HepG2 (cell line): ENCODE data around the gene MCF2L. TPM values are rescaled to one million over a fixed set of nuclear protein-coding genes. Genes with fewer than 3 reads are reported as not detected.

Experiments
- ATAD3A ChIP-seq: sonication (generic); formaldehyde crosslinking; IDR thresholded peaks from 2 replicates; pipeline ENCODE4 v1.4.0; 2020; ENCODE audit warnings: missing genetic modification reagents
- CAMTA2 ChIP-seq: sonication (generic); formaldehyde crosslinking; IDR thresholded peaks from 2 replicates; pipeline ENCODE4 v1.4.0; 2020; ENCODE audit warnings: mild to moderate bottlenecking, missing genetic modification reagents, borderline replicate concordance
- CBX5 ChIP-seq: sonication (generic); formaldehyde crosslinking; IDR thresholded peaks from 2 replicates; pipeline ENCODE4 v1.4.0; 2020; ENCODE audit warnings: missing genetic modification reagents, borderline replicate concordance
- HOXD1 ChIP-seq: sonication (generic); formaldehyde crosslinking; IDR thresholded peaks from 2 replicates; pipeline ENCODE4 v1.5.0; 2020; ENCODE audit warnings: missing genetic modification reagents
- IRF2 ChIP-seq: IDR thresholded peaks from 2 replicates; pipeline ENCODE4 v1.6.1; 2018; ENCODE audit warnings: missing genetic modification reagents, missing compliant biosample characterization
- LBX2 ChIP-seq: sonication (generic); formaldehyde crosslinking; IDR thresholded peaks from 2 replicates; pipeline ENCODE4 v1.5.0; 2020; ENCODE audit warnings: missing genetic modification reagents, mild to moderate bottlenecking, borderline replicate concordance
- RERE ChIP-seq: IDR thresholded peaks from 2 replicates; pipeline ENCODE4 v1.6.1; 2016; ENCODE audit warnings: low read depth, missing genetic modification reagents, missing compliant biosample characterization
- SIN3A ChIP-seq: IDR thresholded peaks from 2 replicates; pipeline ENCODE4 v1.6.1; 2011; ENCODE audit warnings: low read depth, mild to moderate bottlenecking, control low read depth, low read length, borderline replicate concordance
- SYNCRIP ChIP-seq: fragments of 200-400 bp; formaldehyde crosslinking; IDR thresholded peaks from 2 replicates; pipeline ENCODE4 v1.6.1; 2018; ENCODE audit warnings: mild to moderate bottlenecking, low read depth, low read length; ENCODE audit not compliant: insufficient read depth
- UBTF ChIP-seq: sonication (generic); formaldehyde crosslinking; IDR thresholded peaks from 2 replicates; pipeline ENCODE4 v1.4.0; 2020; ENCODE audit warnings: mild to moderate bottlenecking, missing genetic modification reagents
- ZFP36L2 ChIP-seq: sonication (generic); formaldehyde crosslinking; IDR thresholded peaks from 2 replicates; pipeline ENCODE4 v1.4.0; 2020; ENCODE audit warnings: missing genetic modification reagents
- ZFP82 ChIP-seq: sonication (generic); formaldehyde crosslinking; IDR thresholded peaks from 2 replicates; pipeline ENCODE4 v1.5.1; 2020; ENCODE audit warnings: mild to moderate bottlenecking, missing genetic modification reagents, borderline replicate concordance
- ZNF224 ChIP-seq: sonication (generic); formaldehyde crosslinking; IDR thresholded peaks from 2 replicates; pipeline ENCODE4 v1.5.0; 2020; ENCODE audit warnings: mild to moderate bottlenecking, missing genetic modification reagents
- ZNF441 ChIP-seq: sonication (generic); formaldehyde crosslinking; IDR thresholded peaks from 2 replicates; pipeline ENCODE4 v1.7.0; 2021; ENCODE audit warnings: missing genetic modification reagents, borderline replicate concordance
- ZNF513 ChIP-seq: sonication (generic); formaldehyde crosslinking; conservative IDR thresholded peaks from 2 replicates; pipeline ENCODE4 v1.5.0; 2020; ENCODE audit warnings: missing genetic modification reagents
- ZNF674 ChIP-seq: sonication (generic); formaldehyde crosslinking; IDR thresholded peaks from 2 replicates; pipeline ENCODE4 v1.5.0; 2020; ENCODE audit warnings: low read depth, mild to moderate bottlenecking, missing genetic modification reagents
- ZNF678 ChIP-seq: sonication (generic); formaldehyde crosslinking; IDR thresholded peaks from 2 replicates; pipeline ENCODE4 v1.4.0; 2020; ENCODE audit warnings: mild to moderate bottlenecking, missing genetic modification reagents
- ZUFSP ChIP-seq: sonication (generic); formaldehyde crosslinking; IDR thresholded peaks from 2 replicates; pipeline ENCODE4 v1.9.0; 2021; ENCODE audit warnings: missing genetic modification reagents, mild to moderate bottlenecking, borderline replicate concordance
- polyA plus RNA-seq, 8 experiments: library from polyadenylated mRNA; depleted of rRNA in 3 of 8; stranded (reverse) in 7 of 8; unstranded in 1 of 8; fragments of >200 nt; fragmentation: Illumina TruSeq in 4 of 8; extraction: Trizol in 4 of 8; gene quantifications; 2 replicates each; pipeline versions ENCODE4 v1.2.1 to v1.2.3, GENCODE V29; 2011 to 2016; ENCODE audit warnings: low read depth in 4 of 8, missing spikeins in 1 of 8, mixed read lengths in 1 of 8; ENCODE audit not compliant: insufficient read depth in 1 of 8
- total RNA-seq, 5 experiments: library from RNA; depleted of rRNA; stranded (reverse); fragments of >200 nt; fragmentation: Illumina TruSeq; extraction: Trizol; gene quantifications; 2 replicates each; pipeline ENCODE4 v1.2.3, GENCODE V29; 2016; ENCODE audit warnings: low read depth in 1 of 5

Gene MCF2L
- total and polyA plus RNA-seq, 2 of the 13 experiments (the other 11 are each of a cell fraction or from before 2014, with no cell fraction given), result 19.4 to 28.4 TPM

- TF ChIP-seq ZNF441 (no peak), ZNF513 (CRISPR knock-in tag) (no peak), HOXD1 (CRISPR knock-in tag) (no peak), LBX2 (CRISPR knock-in tag) (no peak), ATAD3A (CRISPR knock-in tag) (no peak), IRF2 (CRISPR knock-in tag) (peak; percentile 73), ZNF678 (CRISPR knock-in tag) (no peak), ZNF224 (CRISPR knock-in tag) (no peak), ZFP36L2 (CRISPR knock-in tag) (no peak), CAMTA2 (CRISPR knock-in tag) (no peak), UBTF (CRISPR knock-in tag) (0 out of 2 replicates have a peak, but pooled peaks have one; percentile 6), SYNCRIP (no peak), ZNF674 (no peak), ZFP82 (no peak), ZUFSP (no peak), CBX5 (CRISPR knock-in tag) (peak; percentile 84; the same call in 1 of the 2 replicates), RERE (no peak), SIN3A (no peak)
Measured at GRCh38 chr13:112942689-112943308, 26.2 kb upstream of the MCF2L start (continued).
